ENCODE data around the gene FOXD3.
A peak's percentile ranks its signal among the peaks of the same experiment; 100 is the strongest.

Gene FOXD3

DNA sequence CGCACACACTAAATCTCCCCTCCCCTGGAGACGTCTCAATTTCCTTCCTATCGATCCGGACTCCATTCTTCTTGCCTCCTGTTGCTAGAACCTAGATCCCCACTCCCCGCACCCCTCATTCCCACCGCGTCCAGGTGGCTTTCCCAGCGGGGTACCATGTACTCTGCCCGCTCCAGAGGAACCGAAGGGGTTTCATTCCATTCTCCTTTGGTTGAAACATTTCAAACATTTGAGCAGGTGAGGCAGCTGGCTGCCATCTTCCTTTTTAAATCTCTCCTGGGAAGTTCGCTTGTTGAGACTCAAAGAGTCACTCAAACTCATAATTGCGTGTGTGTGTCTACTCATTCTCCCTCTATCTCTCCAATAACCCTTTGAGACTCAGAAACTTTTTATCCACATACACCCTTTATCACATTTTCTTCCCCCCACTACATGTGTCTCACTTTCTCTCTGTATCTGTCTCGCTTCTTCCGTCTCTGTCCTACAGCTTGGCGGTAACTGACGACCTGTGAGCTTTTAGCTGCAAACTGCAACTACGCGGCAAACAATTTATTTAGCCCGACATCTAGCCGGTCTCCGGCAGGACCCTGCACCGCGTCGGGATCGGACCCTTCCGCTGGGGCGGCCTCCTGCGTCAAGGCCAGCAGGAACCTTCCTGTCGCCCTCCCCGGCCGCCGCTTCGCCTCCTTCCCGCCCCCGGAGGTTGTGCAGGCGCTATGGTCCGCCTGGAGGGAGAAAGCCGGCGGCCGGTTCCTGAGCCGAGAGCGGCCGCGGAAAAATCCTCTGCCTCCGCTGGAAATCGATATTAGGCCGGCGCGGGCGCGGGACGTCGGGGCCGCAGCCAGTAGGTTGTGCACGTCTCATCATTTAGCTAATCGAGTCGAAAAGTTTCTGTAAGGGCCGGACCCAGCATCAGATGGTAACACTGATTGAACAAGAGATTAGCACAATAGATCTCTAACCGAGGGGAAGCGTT is 3.0 kb upstream of the FOXD3 start:
- Histone ChIP-seq H3K23ac (ENCODE audit: low read length) (no peak overlapping the region), H4K12ac (ENCODE audit: low read depth, low read length) (no peak overlapping the region), H3K4me3 (ENCODE audit: low read depth, low read length) (no peak overlapping the region), H3K4me2 (ENCODE audit: low read length) (peak overlapping the region; percentile 6), H4K91ac (ENCODE audit: low read depth, low read length) (no peak overlapping the region), H3K79me2 (ENCODE audit: control insufficient read depth, insufficient read depth, low read length, poor library complexity) (no peaks in the 10 kb centered on the region), H2BK120ac (ENCODE audit: insufficient read depth, low read length, poor library complexity) (no peak overlapping the region), H2BK5ac (ENCODE audit: low read depth, low read length, poor library complexity) (no peak overlapping the region), H2AFZ (ENCODE audit: insufficient read depth, low read length, poor library complexity) (no peak overlapping the region), H3K9me3 (ENCODE audit: insufficient read depth, low read depth, low read length) (peaks cover 3% of the 10 kb centered on the region), H3K27me3 (ENCODE audit: insufficient read depth, low read length) (peaks cover 67% of the 10 kb centered on the region), H3K4ac (ENCODE audit: low read depth, low read length) (no peak overlapping the region), H3K14ac (ENCODE audit: low read length) (no peak overlapping the region), H2BK12ac (ENCODE audit: low read length) (no peak overlapping the region), H3K18ac (ENCODE audit: low read length) (no peak overlapping the region), H3K9ac (ENCODE audit: low read length) (no peak overlapping the region), H3K79me1 (ENCODE audit: low read length) (no peaks in the 10 kb centered on the region), H3K4me1 (ENCODE audit: control insufficient read depth in 1 of 2, insufficient read depth in 2 of 2, low read length in 2 of 2) (peaks cover 17 to 19% of the 10 kb centered on the region in 2 experiments), H4K8ac (ENCODE audit: low read depth, low read length) (no peak overlapping the region), H2AK5ac (ENCODE audit: low read length) (no peak overlapping the region), H3K36me3 (ENCODE audit: control insufficient read depth in 1 of 2, insufficient read depth in 2 of 2, low read length in 2 of 2) (no peaks in the 10 kb centered on the region), H3K27ac (ENCODE audit: low read depth, low read length) (no peak overlapping the region)
- 100% methylated on average over 1 of the region's 60 CpGs for WGBS (ENCODE audit: extremely low coverage, insufficient coverage, insufficient read length)
- no peak for DNase-seq

DNA sequence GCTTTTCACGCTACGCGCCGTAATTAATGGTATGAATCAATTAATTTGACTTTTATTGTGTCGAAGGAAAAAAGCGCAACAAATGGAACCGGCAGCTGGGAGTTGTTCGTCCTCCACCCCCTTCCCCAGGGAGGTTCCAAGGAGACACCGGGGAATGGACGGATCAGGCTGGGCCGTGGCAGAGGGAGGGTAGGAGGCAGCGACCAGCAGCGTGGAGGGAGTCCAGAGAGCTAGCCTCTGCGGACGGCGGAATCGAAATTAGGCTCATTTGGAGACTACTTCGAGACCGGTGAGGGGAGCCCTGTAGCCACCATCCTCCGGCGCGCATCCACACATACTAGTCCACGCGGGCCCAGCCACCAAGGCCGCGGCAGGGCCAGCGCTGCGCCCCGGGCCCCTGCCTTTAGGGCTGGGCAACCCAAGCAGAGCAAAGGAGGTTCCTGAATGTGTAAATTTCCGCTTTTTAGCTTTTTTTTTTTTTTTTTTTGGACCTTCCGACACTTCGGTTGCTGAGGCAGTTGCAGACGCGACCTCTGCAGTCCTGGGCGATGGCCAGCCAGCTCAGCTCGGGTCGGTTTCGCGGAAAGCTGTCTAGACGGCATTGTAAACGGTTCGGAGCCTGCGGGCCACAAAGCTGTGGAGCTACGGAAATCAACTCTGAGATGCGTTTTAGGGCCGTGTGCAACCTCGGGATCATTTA is 2.2 kb upstream of the FOXD3 start:
- no peak overlapping the region for H2AFZ ChIP-seq (ENCODE audit: insufficient read depth, low read length, poor library complexity)
- no peaks in the 10 kb centered on the region for H3K79me2 ChIP-seq (ENCODE audit: control insufficient read depth, insufficient read depth, low read length, poor library complexity)
- no peak overlapping the region for H4K91ac ChIP-seq (ENCODE audit: low read depth, low read length)
- H2BK5ac ChIP-seq (ENCODE audit: low read depth, low read length, poor library complexity), result no peak overlapping the region
- no CpG with 5 or more reads among the region's 47 CpGs for whole genome bisulfite sequencing (ENCODE audit: extremely low coverage, insufficient coverage, insufficient read length)
- H4K12ac ChIP-seq (ENCODE audit: low read depth, low read length), result no peak overlapping the region
- no peak for DNase-seq
- no peaks in the 10 kb centered on the region for H3K36me3 ChIP-seq (ENCODE audit: control insufficient read depth in 1 of 2, insufficient read depth in 2 of 2, low read length in 2 of 2)
- H3K23ac ChIP-seq (ENCODE audit: low read length), result no peak overlapping the region
- no peak overlapping the region for H3K14ac ChIP-seq (ENCODE audit: low read length)
- peaks cover 3% of the 10 kb centered on the region for H3K9me3 ChIP-seq (ENCODE audit: insufficient read depth, low read depth, low read length)
- H3K4me2 ChIP-seq (ENCODE audit: low read length), result no peak overlapping the region
- H3K4ac ChIP-seq (ENCODE audit: low read depth, low read length), result no peak overlapping the region
- H3K9ac ChIP-seq (ENCODE audit: low read length), result no peak overlapping the region
- no peaks in the 10 kb centered on the region for H3K79me1 ChIP-seq (ENCODE audit: low read length)
- H3K18ac ChIP-seq (ENCODE audit: low read length), result no peak overlapping the region
- peaks cover 17 to 21% of the 10 kb centered on the region in 2 experiments for H3K4me1 ChIP-seq (ENCODE audit: control insufficient read depth in 1 of 2, insufficient read depth in 2 of 2, low read length in 2 of 2)
- H3K27ac ChIP-seq (ENCODE audit: low read depth, low read length), result no peak overlapping the region
- H2BK12ac ChIP-seq (ENCODE audit: low read length), result no peak overlapping the region
- H3K4me3 ChIP-seq (ENCODE audit: low read depth, low read length), result no peak overlapping the region
- no peak overlapping the region for H4K8ac ChIP-seq (ENCODE audit: low read depth, low read length)
- peaks cover 70% of the 10 kb centered on the region for H3K27me3 ChIP-seq (ENCODE audit: insufficient read depth, low read length)
- no peak overlapping the region for H2BK120ac ChIP-seq (ENCODE audit: insufficient read depth, low read length, poor library complexity)
- H2AK5ac ChIP-seq (ENCODE audit: low read length), result no peak overlapping the region

GRCh38 chr1:63321066-63321784 is 1.1 kb upstream of the FOXD3 start:
- Histone ChIP-seq H2BK120ac (ENCODE audit: insufficient read depth, low read length, poor library complexity) (no peak overlapping the region), H2BK5ac (ENCODE audit: low read depth, low read length, poor library complexity) (no peak overlapping the region), H3K23ac (ENCODE audit: low read length) (no peak overlapping the region), H2AK5ac (ENCODE audit: low read length) (no peak overlapping the region), H3K36me3 (ENCODE audit: control insufficient read depth in 1 of 2, insufficient read depth in 2 of 2, low read length in 2 of 2) (no peaks in the 10 kb centered on the region), H3K4me3 (ENCODE audit: low read depth, low read length) (peak overlapping the region; percentile 23), H3K14ac (ENCODE audit: low read length) (no peak overlapping the region), H3K9me3 (ENCODE audit: insufficient read depth, low read depth, low read length) (peaks cover 5% of the 10 kb centered on the region), H3K4me2 (ENCODE audit: low read length) (no peak overlapping the region), H2BK12ac (ENCODE audit: low read length) (no peak overlapping the region), H3K18ac (ENCODE audit: low read length) (no peak overlapping the region), H3K79me1 (ENCODE audit: low read length) (no peaks in the 10 kb centered on the region), H4K12ac (ENCODE audit: low read depth, low read length) (no peak overlapping the region), H2AFZ (ENCODE audit: insufficient read depth, low read length, poor library complexity) (no peak overlapping the region), H3K79me2 (ENCODE audit: control insufficient read depth, insufficient read depth, low read length, poor library complexity) (no peaks in the 10 kb centered on the region), H3K4ac (ENCODE audit: low read depth, low read length) (no peak overlapping the region), H3K9ac (ENCODE audit: low read length) (no peak overlapping the region), H4K91ac (ENCODE audit: low read depth, low read length) (no peak overlapping the region), H3K27me3 (ENCODE audit: insufficient read depth, low read length) (peaks cover 76% of the 10 kb centered on the region), H4K8ac (ENCODE audit: low read depth, low read length) (no peak overlapping the region), H3K4me1 (ENCODE audit: control insufficient read depth in 1 of 2, insufficient read depth in 2 of 2, low read length in 2 of 2) (peaks cover 17 to 21% of the 10 kb centered on the region in 2 experiments), H3K27ac (ENCODE audit: low read depth, low read length) (no peak overlapping the region)
- DNase-seq, result no peak
- WGBS (ENCODE audit: extremely low coverage, insufficient coverage, insufficient read length), result no CpG with 5 or more reads among the region's 39 CpGs

- Histone ChIP-seq H2BK12ac (ENCODE audit: low read length) (no peak overlapping the region), H3K14ac (ENCODE audit: low read length) (no peak overlapping the region), H3K79me1 (ENCODE audit: low read length) (no peaks in the 10 kb centered on the region), H3K36me3 (ENCODE audit: control insufficient read depth in 1 of 2, insufficient read depth in 2 of 2, low read length in 2 of 2) (no peaks in the 10 kb centered on the region), H2AFZ (ENCODE audit: insufficient read depth, low read length, poor library complexity) (no peak overlapping the region), H2AK5ac (ENCODE audit: low read length) (no peak overlapping the region), H3K27me3 (ENCODE audit: insufficient read depth, low read length) (peaks cover 81% of the 10 kb centered on the region), H3K4ac (ENCODE audit: low read depth, low read length) (no peak overlapping the region), H3K27ac (ENCODE audit: low read depth, low read length) (no peak overlapping the region), H4K8ac (ENCODE audit: low read depth, low read length) (no peak overlapping the region), H3K4me2 (ENCODE audit: low read length) (peak overlapping the region; percentile 70), H3K18ac (ENCODE audit: low read length) (no peak overlapping the region), H3K4me1 (ENCODE audit: control insufficient read depth in 1 of 2, insufficient read depth in 2 of 2, low read length in 2 of 2) (peaks cover 17 to 21% of the 10 kb centered on the region in 2 experiments), H3K79me2 (ENCODE audit: control insufficient read depth, insufficient read depth, low read length, poor library complexity) (no peaks in the 10 kb centered on the region), H3K4me3 (ENCODE audit: low read depth, low read length) (no peak overlapping the region), H3K23ac (ENCODE audit: low read length) (no peak overlapping the region), H2BK120ac (ENCODE audit: insufficient read depth, low read length, poor library complexity) (no peak overlapping the region), H3K9me3 (ENCODE audit: insufficient read depth, low read depth, low read length) (peaks cover 5% of the 10 kb centered on the region), H4K12ac (ENCODE audit: low read depth, low read length) (no peak overlapping the region), H3K9ac (ENCODE audit: low read length) (no peak overlapping the region), H2BK5ac (ENCODE audit: low read depth, low read length, poor library complexity) (no peak overlapping the region), H4K91ac (ENCODE audit: low read depth, low read length) (no peak overlapping the region)
- no CpG with 5 or more reads among the region's 12 CpGs for WGBS (ENCODE audit: extremely low coverage, insufficient coverage, insufficient read length)
- DNase-seq, result no peak
These were observed 618 bp upstream of the FOXD3 start for GRCh38 chr1:63321785-63322113.

All from trophoblast cell (in vitro differentiated cells and primary cell).